PC-9 (cell line): Measurements from ENCODE around the gene FBN3.

ENCODE experiments used
- CTCF ChIP-seq: fragments of 200-600 bp; sonication (generic); conservative IDR thresholded peaks from 2 replicates; pipeline ENCODE4 v1.6.1; 2017; ENCODE audit warnings: mixed run types, antibody characterized with exemption, mild to moderate bottlenecking, moderate library complexity
- EZH2 ChIP-seq: fragments of 200-600 bp; sonication (generic); IDR thresholded peaks from 2 replicates; pipeline ENCODE4 v1.8.0; 2017; ENCODE audit warnings: antibody characterized with exemption, low read depth

DNA sequence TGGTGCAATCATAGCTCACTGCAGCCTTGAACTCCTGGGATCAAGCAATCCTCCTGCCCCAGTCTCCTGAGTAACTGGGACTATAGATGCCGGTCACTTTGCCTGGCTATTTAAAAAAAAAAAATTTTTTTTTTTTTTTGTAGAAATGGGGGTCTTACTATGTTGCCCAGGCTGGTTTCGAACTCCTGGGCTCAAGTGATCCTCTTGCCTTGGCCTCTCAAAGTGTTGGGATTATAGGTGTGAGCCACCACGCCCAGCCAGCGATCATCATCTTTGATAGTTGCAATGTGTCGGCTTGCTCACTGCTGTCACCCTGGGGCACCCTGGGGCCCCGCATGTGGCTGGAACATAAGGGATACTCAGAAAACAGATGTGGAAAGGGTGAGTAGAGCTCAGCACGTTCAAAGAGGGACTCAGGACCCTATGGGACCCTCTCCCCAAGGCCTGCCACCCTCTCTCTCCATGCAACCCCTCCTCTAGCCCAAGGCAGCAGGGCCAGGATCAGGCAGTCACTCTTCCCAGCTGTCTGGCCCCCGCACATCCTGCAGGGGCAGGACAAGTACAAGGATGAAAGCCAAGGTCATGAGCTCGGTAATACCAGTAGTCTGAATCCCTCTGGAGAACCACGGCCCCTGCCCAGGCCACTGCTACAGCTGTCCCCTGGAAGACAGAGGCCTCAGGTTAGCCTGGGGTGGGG is 103.4 kb downstream of the FBN3 start:
- TF ChIP-seq CTCF (no peak), EZH2 (no peak)
